A673 (cell line): Measurements from ENCODE around the gene MEGF10.

Experiments used
- EZH2 ChIP-seq: fragments of 200-600 bp; sonication (generic); IDR thresholded peaks from 2 replicates; pipeline ENCODE4 v1.6.1; 2017; ENCODE audit warnings: borderline replicate concordance, low read depth, mild to moderate bottlenecking, mixed read lengths, antibody characterized with exemption, low read length; ENCODE audit not compliant: poor library complexity, severe bottlenecking
- TF ChIP-seq, protein P1 (sequence below): fragments of 300-800, 200-600 bp; sonication (generic); conservative IDR thresholded peaks from 2 replicates; pipeline ENCODE4 v1.5.1; 2017; ENCODE audit warnings: low read depth, mild to moderate bottlenecking, antibody characterized with exemption, low read length, moderate library complexity, mixed read lengths

DNA sequence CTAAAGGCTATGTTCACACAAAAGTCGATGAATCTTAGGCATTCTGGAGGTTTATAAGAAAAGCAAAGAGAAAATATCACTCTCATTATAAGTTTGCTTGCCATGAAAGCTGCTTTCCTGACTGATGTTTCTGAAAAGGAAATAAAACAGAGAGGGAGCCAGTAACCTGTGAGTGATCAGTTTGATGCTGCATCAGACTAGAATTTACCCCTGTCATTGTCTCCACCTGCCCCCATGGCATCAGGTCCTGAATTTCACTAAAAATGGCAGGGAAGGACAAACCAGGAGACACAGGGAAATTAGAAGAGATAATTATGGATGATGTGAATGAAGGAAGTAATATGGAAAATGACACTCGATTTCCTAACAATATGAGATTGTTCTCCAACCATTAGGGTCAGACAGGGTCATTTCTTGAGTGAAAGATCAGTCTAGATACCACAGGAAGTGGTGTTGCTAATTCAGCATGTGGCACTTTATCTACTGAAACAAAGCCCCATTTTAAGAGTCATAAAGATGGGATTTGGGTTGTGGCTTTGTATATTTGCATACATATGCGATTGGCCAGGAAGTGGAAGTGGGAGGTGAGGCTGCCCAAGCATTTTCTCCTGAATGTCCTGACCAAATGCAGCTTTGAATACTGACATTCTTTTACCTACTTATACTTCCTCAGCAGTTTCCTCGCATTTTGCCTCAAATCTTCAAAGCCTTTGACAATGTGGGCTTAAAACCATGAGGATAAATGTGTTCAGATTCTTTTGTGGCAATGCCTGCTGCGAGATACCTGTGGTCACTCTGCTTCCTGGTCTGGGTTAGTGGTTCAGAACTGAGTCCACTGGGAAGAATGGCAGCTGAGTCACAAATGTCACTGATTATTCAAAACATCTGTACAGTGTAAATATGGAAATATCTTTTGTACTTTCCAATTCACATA is 29.7 kb downstream of the MEGF10 start:
- no peak for TF ChIP-seq EZH2
- TF ChIP-seq, protein P1, sequence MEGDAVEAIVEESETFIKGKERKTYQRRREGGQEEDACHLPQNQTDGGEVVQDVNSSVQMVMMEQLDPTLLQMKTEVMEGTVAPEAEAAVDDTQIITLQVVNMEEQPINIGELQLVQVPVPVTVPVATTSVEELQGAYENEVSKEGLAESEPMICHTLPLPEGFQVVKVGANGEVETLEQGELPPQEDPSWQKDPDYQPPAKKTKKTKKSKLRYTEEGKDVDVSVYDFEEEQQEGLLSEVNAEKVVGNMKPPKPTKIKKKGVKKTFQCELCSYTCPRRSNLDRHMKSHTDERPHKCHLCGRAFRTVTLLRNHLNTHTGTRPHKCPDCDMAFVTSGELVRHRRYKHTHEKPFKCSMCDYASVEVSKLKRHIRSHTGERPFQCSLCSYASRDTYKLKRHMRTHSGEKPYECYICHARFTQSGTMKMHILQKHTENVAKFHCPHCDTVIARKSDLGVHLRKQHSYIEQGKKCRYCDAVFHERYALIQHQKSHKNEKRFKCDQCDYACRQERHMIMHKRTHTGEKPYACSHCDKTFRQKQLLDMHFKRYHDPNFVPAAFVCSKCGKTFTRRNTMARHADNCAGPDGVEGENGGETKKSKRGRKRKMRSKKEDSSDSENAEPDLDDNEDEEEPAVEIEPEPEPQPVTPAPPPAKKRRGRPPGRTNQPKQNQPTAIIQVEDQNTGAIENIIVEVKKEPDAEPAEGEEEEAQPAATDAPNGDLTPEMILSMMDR = no peak
